Trophoblast cell (in vitro differentiated cells and primary cell): ENCODE data around the gene IFT74.
A peak's percentile ranks its signal among the peaks of the same experiment; 100 is the strongest.

Source experiments
- DNase-seq, 2 donors: peaks; one replicate each; pipeline ENCODE4 v3.0.0-alpha.2; 2016
- H2AFZ ChIP-seq: 2 replicates; pipeline ENCODE4 v1.6.1; 2013; ENCODE audit warnings: low read length, moderate library complexity, mild to moderate bottlenecking; ENCODE audit not compliant: insufficient read depth, poor library complexity
- H2AK5ac ChIP-seq: 2 replicates; pipeline ENCODE4 v1.6.1; 2013; ENCODE audit warnings: mild to moderate bottlenecking, low read length
- H2BK120ac ChIP-seq: 2 replicates; pipeline ENCODE4 v1.6.1; 2013; ENCODE audit warnings: low read length, mild to moderate bottlenecking, moderate library complexity; ENCODE audit not compliant: insufficient read depth, poor library complexity
- H2BK12ac ChIP-seq: 2 replicates; pipeline ENCODE4 v1.6.1; 2013; ENCODE audit warnings: mild to moderate bottlenecking, low read length, moderate library complexity
- H2BK5ac ChIP-seq: 2 replicates; pipeline ENCODE4 v1.6.1; 2013; ENCODE audit warnings: low read length, low read depth, moderate library complexity, mild to moderate bottlenecking; ENCODE audit not compliant: poor library complexity
- H3K14ac ChIP-seq: 2 replicates; pipeline ENCODE4 v1.6.1; 2013; ENCODE audit warnings: mild to moderate bottlenecking, low read length
- H3K18ac ChIP-seq: 2 replicates; pipeline ENCODE4 v1.6.1; 2013; ENCODE audit warnings: mild to moderate bottlenecking, low read length
- H3K23ac ChIP-seq: 2 replicates; pipeline ENCODE4 v1.6.1; 2013; ENCODE audit warnings: low read length
- H3K27ac ChIP-seq: 2 replicates; pipeline ENCODE4 v1.5.1; 2013; ENCODE audit warnings: low read depth, mild to moderate bottlenecking, inconsistent platforms, low read length, moderate library complexity
- H3K27me3 ChIP-seq: 2 replicates; pipeline ENCODE4 v1.6.1; 2013; ENCODE audit warnings: inconsistent platforms, mild to moderate bottlenecking, low read length, moderate library complexity; ENCODE audit not compliant: insufficient read depth
- H3K36me3 ChIP-seq, 2 experiments: 1 replicate in 1 of 2; 2 replicates in 1 of 2; pipeline ENCODE4 v1.6.1; 2013; ENCODE audit warnings: low read length in 2 of 2, mild to moderate bottlenecking in 2 of 2, moderate library complexity in 1 of 2; ENCODE audit not compliant: insufficient read depth in 2 of 2, control insufficient read depth in 1 of 2
- H3K4ac ChIP-seq: 2 replicates; pipeline ENCODE4 v1.6.1; 2013; ENCODE audit warnings: low read depth, mild to moderate bottlenecking, low read length, moderate library complexity
- H3K4me1 ChIP-seq, 2 experiments: 1 replicate in 1 of 2; 2 replicates in 1 of 2; pipeline ENCODE4 v1.6.1; 2013; ENCODE audit warnings: low read length in 2 of 2, mild to moderate bottlenecking in 2 of 2, moderate library complexity in 1 of 2; ENCODE audit not compliant: insufficient read depth in 2 of 2, control insufficient read depth in 1 of 2
- H3K4me2 ChIP-seq: 2 replicates; pipeline ENCODE4 v1.6.1; 2013; ENCODE audit warnings: inconsistent platforms, mild to moderate bottlenecking, low read length, moderate library complexity
- H3K4me3 ChIP-seq: 2 replicates; pipeline ENCODE4 v1.5.1; 2013; ENCODE audit warnings: mild to moderate bottlenecking, low read depth, low read length, inconsistent platforms
- H3K79me1 ChIP-seq: one replicate; pipeline ENCODE4 v1.6.1; 2013; ENCODE audit warnings: low read length
- H3K79me2 ChIP-seq: 2 replicates; pipeline ENCODE4 v1.6.1; 2013; ENCODE audit warnings: low read length, mild to moderate bottlenecking; ENCODE audit not compliant: control insufficient read depth, insufficient read depth, poor library complexity
- H3K9ac ChIP-seq: 2 replicates; pipeline ENCODE4 v1.6.1; 2013; ENCODE audit warnings: mild to moderate bottlenecking, low read length
- H3K9me3 ChIP-seq: 2 replicates; pipeline ENCODE4 v1.6.1; 2013; ENCODE audit warnings: low read depth, mild to moderate bottlenecking, control low read depth, inconsistent platforms, low read length; ENCODE audit not compliant: insufficient read depth
- H4K12ac ChIP-seq: 2 replicates; pipeline ENCODE4 v1.6.1; 2013; ENCODE audit warnings: low read depth, mild to moderate bottlenecking, low read length, moderate library complexity
- H4K8ac ChIP-seq: 2 replicates; pipeline ENCODE4 v1.6.1; 2013; ENCODE audit warnings: low read depth, mild to moderate bottlenecking, low read length, moderate library complexity
- H4K91ac ChIP-seq: one replicate; pipeline ENCODE4 v1.6.1; 2013; ENCODE audit warnings: low read depth, mild to moderate bottlenecking, low read length, moderate library complexity
- WGBS: extraction: QIAGEN DNeasy Blood & Tissue Kit; methylation state at CpG from one replicate; pipeline ENCODE4 v1.1.7; 2013; ENCODE audit warnings: missing lambda C conversion rate; ENCODE audit not compliant: insufficient read length, insufficient coverage; ENCODE audit errors: extremely low coverage; 5-methylcytosine and 5-hydroxymethylcytosine counted together

Gene IFT74

GRCh38 chr9:27073841-27074728 lies 117.9 kb downstream of the IFT74 start:
- H2BK5ac ChIP-seq, result no peak overlapping the region
- no peak overlapping the region for H2AFZ ChIP-seq
- H3K9ac ChIP-seq, result no peak overlapping the region
- H3K4me1 ChIP-seq, result no peaks in the 10 kb centered on the region
- no peak overlapping the region for H2BK12ac ChIP-seq
- no peak overlapping the region for H3K27ac ChIP-seq
- no peak overlapping the region for H3K4me3 ChIP-seq
- H4K91ac ChIP-seq, result no peak overlapping the region
- no peaks in the 10 kb centered on the region for H3K79me2 ChIP-seq
- H4K8ac ChIP-seq, result no peak overlapping the region
- no peak overlapping the region for H2BK120ac ChIP-seq
- no peak overlapping the region for H4K12ac ChIP-seq
- H3K36me3 ChIP-seq, result no peaks in the 10 kb centered on the region
- H3K4me2 ChIP-seq, result no peak overlapping the region
- peak; percentile 73 to 82 for DNase-seq
- H2AK5ac ChIP-seq, result no peak overlapping the region
- H3K23ac ChIP-seq, result no peak overlapping the region
- H3K9me3 ChIP-seq, result peaks cover 7% of the 10 kb centered on the region
- no peaks in the 10 kb centered on the region for H3K27me3 ChIP-seq
- no peaks in the 10 kb centered on the region for H3K79me1 ChIP-seq
- H3K14ac ChIP-seq, result no peak overlapping the region
- no peak overlapping the region for H3K4ac ChIP-seq
- H3K18ac ChIP-seq, result no peak overlapping the region
- WGBS, result no CpG with 5 or more reads among the region's 4 CpGs

- no peak overlapping the region for H4K12ac ChIP-seq
Measured at GRCh38 chr9:27078685-27079084, 122.5 kb downstream of the IFT74 start.

GRCh38 chr9:27085456-27085855 lies 129.2 kb downstream of the IFT74 start:
- Histone ChIP-seq H3K4me3 (no peak overlapping the region), H3K23ac (no peak overlapping the region)

More at GRCh38 chr9:27078685-27079084, 122.5 kb downstream of the IFT74 start:
- no peak overlapping the region for H2BK120ac ChIP-seq
- no peak overlapping the region for H2BK12ac ChIP-seq
- H3K79me2 ChIP-seq, result no peaks in the 10 kb centered on the region
- H3K36me3 ChIP-seq, result no peaks in the 10 kb centered on the region
- H2BK5ac ChIP-seq, result no peak overlapping the region
- no CpG with 5 or more reads among the region's 1 CpG for WGBS
- no peak overlapping the region for H4K8ac ChIP-seq
- no peak overlapping the region for H3K27ac ChIP-seq
- H3K4me3 ChIP-seq, result no peak overlapping the region
- H3K9me3 ChIP-seq, result peaks cover 7% of the 10 kb centered on the region
- no peak overlapping the region for H3K4me2 ChIP-seq
- H2AK5ac ChIP-seq, result no peak overlapping the region
- H3K4ac ChIP-seq, result no peak overlapping the region
- H3K4me1 ChIP-seq, result no peaks in the 10 kb centered on the region
- no peaks in the 10 kb centered on the region for H3K27me3 ChIP-seq
- no peak overlapping the region for H2AFZ ChIP-seq
- no peak overlapping the region for H3K23ac ChIP-seq
- H3K79me1 ChIP-seq, result no peaks in the 10 kb centered on the region
- no peak for DNase-seq
- H4K91ac ChIP-seq, result no peak overlapping the region
- H3K18ac ChIP-seq, result no peak overlapping the region
- H3K9ac ChIP-seq, result no peak overlapping the region
- H3K14ac ChIP-seq, result no peak overlapping the region

GRCh38 chr9:27086818-27087680 lies 130.8 kb downstream of the IFT74 start:
- Histone ChIP-seq H2AFZ (no peak overlapping the region), H3K79me2 (no peaks in the 10 kb centered on the region), H4K8ac (no peak overlapping the region), H3K9ac (no peak overlapping the region), H2BK12ac (no peak overlapping the region), H3K4me1 (no peaks in the 10 kb centered on the region), H2AK5ac (no peak overlapping the region), H3K14ac (no peak overlapping the region), H3K4me3 (no peak overlapping the region), H2BK120ac (no peak overlapping the region), H3K4ac (no peak overlapping the region), H3K9me3 (no peaks in the 10 kb centered on the region), H2BK5ac (no peak overlapping the region), H4K91ac (no peak overlapping the region), H3K36me3 (no peaks in the 10 kb centered on the region), H3K27me3 (no peaks in the 10 kb centered on the region), H4K12ac (no peak overlapping the region), H3K79me1 (no peaks in the 10 kb centered on the region), H3K27ac (no peak overlapping the region), H3K18ac (no peak overlapping the region), H3K4me2 (no peak overlapping the region), H3K23ac (no peak overlapping the region)
- WGBS, result no CpG with 5 or more reads among the region's 11 CpGs
- DNase-seq, result peak; percentile 83 to 88

More at GRCh38 chr9:27085456-27085855, 129.2 kb downstream of the IFT74 start:
- Histone ChIP-seq H3K9ac (no peak overlapping the region), H4K8ac (no peak overlapping the region), H3K9me3 (no peaks in the 10 kb centered on the region), H3K79me2 (no peaks in the 10 kb centered on the region), H3K27ac (no peak overlapping the region), H3K18ac (no peak overlapping the region), H2AFZ (no peak overlapping the region), H3K36me3 (no peaks in the 10 kb centered on the region), H2BK120ac (no peak overlapping the region), H3K4ac (no peak overlapping the region), H4K12ac (no peak overlapping the region), H2BK5ac (no peak overlapping the region), H2BK12ac (no peak overlapping the region), H3K79me1 (no peaks in the 10 kb centered on the region), H3K4me1 (no peaks in the 10 kb centered on the region), H4K91ac (no peak overlapping the region), H3K14ac (no peak overlapping the region), H2AK5ac (no peak overlapping the region), H3K27me3 (no peaks in the 10 kb centered on the region), H3K4me2 (no peak overlapping the region)
- WGBS, result no CpG with 5 or more reads among the region's 5 CpGs
- no peak for DNase-seq
